MM.1S (cell line): ENCODE results near the gene SLC35A4.

Source experiments
- CTCF ChIP-seq: fragments of 300-600 bp; sonication (generic); IDR thresholded peaks from 2 replicates; pipeline ENCODE4 v1.5.1; 2016; ENCODE audit warnings: antibody characterized with exemption, low read length, mixed read lengths
- EZH2 ChIP-seq: fragments of 300-600 bp; sonication (generic); optimal IDR thresholded peaks from 2 replicates; pipeline ENCODE3; 2017; ENCODE audit warnings: low read depth, mild to moderate bottlenecking, antibody characterized with exemption, low read length, mixed read lengths
- EZH2phosphoT487 ChIP-seq: fragments of 300-600 bp; sonication (generic); IDR thresholded peaks from 2 replicates; pipeline ENCODE4 v1.6.1; 2018; ENCODE audit warnings: antibody characterized with exemption, low read length

GRCh38 chr5:140563596-140563995, 1.0 kb upstream of the SLC35A4 start:
- TF ChIP-seq CTCF = no peak
- TF ChIP-seq EZH2phosphoT487 = no peak
- no peak for TF ChIP-seq EZH2
